GM03348 (cell line): ENCODE data around the gene SARDH.
"Not testable (repeated sequence)": the region's sequence is repeated elsewhere in the genome, so short reads cannot be mapped to it uniquely, and the experiment has no call there.

ENCODE experiments used
- DNase-seq: peaks from one replicate; pipeline ENCODE4 v3.0.0; 2012; ENCODE audit warnings: low spot score

SARDH gene

GRCh38 chr9:133632806-133633680, 105.1 kb downstream of the SARDH start:
- no peak for DNase-seq

GRCh38 chr9:133631111-133631510, 107.0 kb downstream of the SARDH start:
- DNase-seq = no peak

GRCh38 chr9:133629221-133630110, 108.7 kb downstream of the SARDH start:
- no peak for DNase-seq

- no peak for DNase-seq
Measured at GRCh38 chr9:133628766-133629165, 109.4 kb downstream of the SARDH start.

- DNase-seq = no peak
Measured at GRCh38 chr9:133627341-133627740, 110.8 kb downstream of the SARDH start.

- DNase-seq = not testable (repeated sequence)
Measured at GRCh38 chr9:133626008-133626407, 112.1 kb downstream of the SARDH start.

- DNase-seq = no peak
Measured at GRCh38 chr9:133622555-133622954, 115.6 kb downstream of the SARDH start.

GRCh38 chr9:133621725-133622267, 116.4 kb downstream of the SARDH start:
- no peak for DNase-seq

GRCh38 chr9:133619791-133620190, 118.4 kb downstream of the SARDH start:
- no peak for DNase-seq

GRCh38 chr9:133618726-133619125, 119.4 kb downstream of the SARDH start:
- DNase-seq = no peak

GRCh38 chr9:133616643-133617405, 121.3 kb downstream of the SARDH start:
- no peak for DNase-seq

GRCh38 chr9:133615606-133616188, 122.5 kb downstream of the SARDH start:
- no peak for DNase-seq

- DNase-seq = no peak
Measured at GRCh38 chr9:133615186-133615585, 123.0 kb downstream of the SARDH start.

GRCh38 chr9:133614678-133615077, 123.5 kb downstream of the SARDH start:
- no peak for DNase-seq

- DNase-seq = no peak
Measured at GRCh38 chr9:133614056-133614455, 124.1 kb downstream of the SARDH start.
